Fibroblast of lung (primary cell): ENCODE measurements around the gene C5AR1. TPM values are rescaled to one million over a fixed set of nuclear protein-coding genes. Genes with fewer than 3 reads are reported as not detected.

Source experiments
- DNase-seq, 2 donors: peaks; one replicate each; pipeline versions ENCODE4 v3.0.0 to v3.0.0-alpha.2; 2010; ENCODE audit warnings: low read depth in 2 of 2
- H2AFZ ChIP-seq: 2 replicates; pipeline ENCODE4 v1.5.1; 2012; ENCODE audit warnings: low read length, control low read depth, inconsistent platforms
- H3K27ac ChIP-seq: 2 replicates; pipeline ENCODE4 v1.5.1; 2011; ENCODE audit warnings: low read length, control low read depth; ENCODE audit not compliant: insufficient read depth
- H3K27me3 ChIP-seq: 2 replicates; pipeline ENCODE4 v1.5.1; 2011; ENCODE audit warnings: mild to moderate bottlenecking, low read length; ENCODE audit not compliant: control insufficient read depth, insufficient read depth
- H3K36me3 ChIP-seq: 2 replicates; pipeline ENCODE4 v1.5.1; 2011; ENCODE audit warnings: low read length; ENCODE audit not compliant: control insufficient read depth, insufficient read depth
- H3K4me1 ChIP-seq: 2 replicates; pipeline ENCODE4 v1.5.1; 2011; ENCODE audit warnings: low read length; ENCODE audit not compliant: control insufficient read depth, insufficient read depth; ENCODE audit errors: extremely low read depth
- H3K4me2 ChIP-seq: 2 replicates; pipeline ENCODE4 v1.5.1; 2011; ENCODE audit warnings: low read length, control low read depth; ENCODE audit not compliant: insufficient read depth; ENCODE audit errors: extremely low read depth
- H3K4me3 ChIP-seq, 4 experiments: fragments of 200-600 bp in 1 of 4; sonication (generic) in 1 of 4; replicated peaks in 1 of 4; 2 replicates each; pipeline ENCODE4 v1.5.1; 2011 to 2016; ENCODE audit warnings: low read length in 4 of 4, low read depth in 3 of 4, mild to moderate bottlenecking in 3 of 4, control low read depth in 2 of 4, inconsistent platforms in 1 of 4, mixed read lengths in 1 of 4; ENCODE audit not compliant: insufficient read depth in 1 of 4; ENCODE audit errors: control extremely low read depth in 1 of 4
- H3K79me2 ChIP-seq: 2 replicates; pipeline ENCODE4 v1.5.1; 2012; ENCODE audit warnings: mild to moderate bottlenecking, low read length, inconsistent platforms; ENCODE audit not compliant: control insufficient read depth, insufficient read depth
- H3K9ac ChIP-seq: 2 replicates; pipeline ENCODE4 v1.5.1; 2011; ENCODE audit warnings: mild to moderate bottlenecking, low read length, control low read depth; ENCODE audit not compliant: insufficient read depth
- H3K9me3 ChIP-seq: 2 replicates; pipeline ENCODE4 v1.5.1; 2012; ENCODE audit warnings: low read depth, low read length; ENCODE audit not compliant: control insufficient read depth, insufficient read depth
- H4K20me1 ChIP-seq: 2 replicates; pipeline ENCODE4 v1.5.1; 2011; ENCODE audit warnings: low read length; ENCODE audit not compliant: control insufficient read depth, insufficient read depth; ENCODE audit errors: extremely low read depth
- EZH2 ChIP-seq: IDR thresholded peaks from 2 replicates; pipeline ENCODE4 v1.5.1; 2012; ENCODE audit warnings: low read length, control low read depth, mild to moderate bottlenecking; ENCODE audit errors: missing control alignments
- polyA plus RNA-seq, 2 donors: library from polyadenylated mRNA; depleted of rRNA in 1 of 2; stranded (reverse) in 1 of 2; unstranded in 1 of 2; fragments of >200 nt; gene quantifications; 2 replicates each; pipeline ENCODE4 v1.2.1, GENCODE V29; 2011 to 2012; ENCODE audit warnings: missing spikeins in 1 of 2
- total RNA-seq: library from RNA; depleted of rRNA; stranded (reverse); fragments of >200 nt; gene quantifications from 2 replicates; pipeline ENCODE4 v1.2.1, GENCODE V29; 2014
- TF ChIP-seq, protein P1 (sequence below), 2 donors: IDR thresholded peaks in 1 of 2; conservative IDR thresholded peaks in 1 of 2; 1 replicate in 1 of 2; 2 replicates in 1 of 2; pipeline ENCODE4 v1.5.1; 2011 to 2012; ENCODE audit warnings: low read length in 2 of 2, control low read depth in 1 of 2, inconsistent platforms in 1 of 2, low read depth in 1 of 2, mild to moderate bottlenecking in 1 of 2

C5AR1 gene
- total and polyA plus RNA-seq, 2 donors (not counting 1 experiment from before 2014, with no cell fraction given): 0.33 to 0.81 TPM

DNA sequence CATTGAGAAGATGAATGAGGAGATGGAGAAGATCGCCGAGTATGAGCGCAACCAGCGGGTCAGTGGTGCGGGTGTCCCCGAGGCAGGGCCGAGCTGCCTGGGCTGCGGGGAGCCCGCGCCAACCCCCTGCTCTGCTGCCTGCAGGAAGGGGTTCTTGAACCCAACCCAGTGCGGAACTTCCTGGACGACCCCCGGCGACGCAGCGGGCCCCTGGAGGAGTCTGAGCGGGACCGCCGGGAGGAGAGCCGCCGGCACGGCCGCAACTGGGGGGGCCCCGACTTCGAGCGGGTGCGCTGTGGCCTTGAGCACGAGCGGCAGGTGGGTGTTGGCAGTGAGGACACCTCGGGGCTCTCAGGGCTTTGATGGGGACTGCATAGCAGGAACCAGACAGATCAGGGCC is 45.0 kb upstream of the C5AR1 start:
- no peaks in the 10 kb centered on the region for H4K20me1 ChIP-seq
- DNase-seq: no peak
- TF ChIP-seq, protein P1, sequence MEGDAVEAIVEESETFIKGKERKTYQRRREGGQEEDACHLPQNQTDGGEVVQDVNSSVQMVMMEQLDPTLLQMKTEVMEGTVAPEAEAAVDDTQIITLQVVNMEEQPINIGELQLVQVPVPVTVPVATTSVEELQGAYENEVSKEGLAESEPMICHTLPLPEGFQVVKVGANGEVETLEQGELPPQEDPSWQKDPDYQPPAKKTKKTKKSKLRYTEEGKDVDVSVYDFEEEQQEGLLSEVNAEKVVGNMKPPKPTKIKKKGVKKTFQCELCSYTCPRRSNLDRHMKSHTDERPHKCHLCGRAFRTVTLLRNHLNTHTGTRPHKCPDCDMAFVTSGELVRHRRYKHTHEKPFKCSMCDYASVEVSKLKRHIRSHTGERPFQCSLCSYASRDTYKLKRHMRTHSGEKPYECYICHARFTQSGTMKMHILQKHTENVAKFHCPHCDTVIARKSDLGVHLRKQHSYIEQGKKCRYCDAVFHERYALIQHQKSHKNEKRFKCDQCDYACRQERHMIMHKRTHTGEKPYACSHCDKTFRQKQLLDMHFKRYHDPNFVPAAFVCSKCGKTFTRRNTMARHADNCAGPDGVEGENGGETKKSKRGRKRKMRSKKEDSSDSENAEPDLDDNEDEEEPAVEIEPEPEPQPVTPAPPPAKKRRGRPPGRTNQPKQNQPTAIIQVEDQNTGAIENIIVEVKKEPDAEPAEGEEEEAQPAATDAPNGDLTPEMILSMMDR (conservative IDR thresholded peaks at IDR 0.05 in 1 of 2, IDR thresholded peaks at IDR 0.05 in 1 of 2; ENCODE audit: low read depth in 1 of 2, low read length in 2 of 2): no peak
- no peak for TF ChIP-seq EZH2

DNA sequence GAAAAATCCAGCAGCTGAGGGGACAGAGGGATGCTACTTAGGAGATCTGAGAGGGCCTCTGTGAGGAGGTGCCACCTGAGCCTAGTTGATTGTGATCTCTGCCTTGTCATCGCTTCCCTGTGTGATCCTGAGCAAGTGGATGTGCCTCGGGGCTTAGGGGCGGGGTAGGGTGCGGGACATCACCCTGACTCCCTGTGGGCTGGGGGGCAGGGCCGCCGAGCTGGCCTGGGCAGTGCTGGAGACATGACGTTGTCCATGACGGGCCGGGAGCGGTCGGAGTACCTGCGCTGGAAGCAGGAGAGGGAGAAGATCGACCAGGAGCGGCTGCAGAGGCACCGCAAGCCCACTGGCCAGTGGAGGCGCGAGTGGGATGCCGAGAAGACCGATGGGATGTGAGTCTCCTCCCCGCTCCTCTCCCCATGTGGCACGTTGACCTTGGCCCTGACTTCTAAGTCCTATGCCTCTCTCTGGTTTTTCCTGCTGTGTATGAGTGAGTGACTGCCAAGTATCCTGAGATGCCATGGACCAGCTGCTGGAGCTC is 43.2 kb upstream of the C5AR1 start:
- Histone ChIP-seq H3K79me2 (no peaks in the 10 kb centered on the region), H4K20me1 (no peaks in the 10 kb centered on the region)

More for the DNA sequence above, 45.0 kb upstream of the C5AR1 start:
- Histone ChIP-seq H3K4me2 (no peak overlapping the region), H3K9me3 (no peaks in the 10 kb centered on the region), H3K36me3 (peaks cover 23% of the 10 kb centered on the region), H3K27me3 (no peaks in the 10 kb centered on the region), H3K79me2 (peaks cover 1% of the 10 kb centered on the region), H3K4me1 (no peaks in the 10 kb centered on the region), H3K27ac (no peak overlapping the region), H3K4me3 (no peak overlapping the region), H3K9ac (no peak overlapping the region), H2AFZ (no peak overlapping the region)

GRCh38 chr19:47267350-47267759 is 42.3 kb upstream of the C5AR1 start:
- no peak overlapping the region for H2AFZ ChIP-seq
- no peak overlapping the region for H3K9ac ChIP-seq
- no peaks in the 10 kb centered on the region for H4K20me1 ChIP-seq
- peaks cover 16% of the 10 kb centered on the region for H3K36me3 ChIP-seq
- H3K4me3 ChIP-seq: no peak overlapping the region
- TF ChIP-seq, protein P1 (conservative IDR thresholded peaks at IDR 0.05 in 1 of 2, IDR thresholded peaks at IDR 0.05 in 1 of 2; ENCODE audit: low read depth in 1 of 2, low read length in 2 of 2): no peak
- TF ChIP-seq EZH2: no peak
- no peaks in the 10 kb centered on the region for H3K4me1 ChIP-seq
- no peaks in the 10 kb centered on the region for H3K79me2 ChIP-seq
- H3K27ac ChIP-seq: no peak overlapping the region
- DNase-seq: no peak
- H3K27me3 ChIP-seq: no peaks in the 10 kb centered on the region
- no peaks in the 10 kb centered on the region for H3K9me3 ChIP-seq
- H3K4me2 ChIP-seq: no peak overlapping the region

More for the DNA sequence above, 43.2 kb upstream of the C5AR1 start:
- H3K4me3 ChIP-seq: no peak overlapping the region
- no peak for TF ChIP-seq EZH2
- TF ChIP-seq, protein P1 (conservative IDR thresholded peaks at IDR 0.05 in 1 of 2, IDR thresholded peaks at IDR 0.05 in 1 of 2; ENCODE audit: low read depth in 1 of 2, low read length in 2 of 2): no peak
- H3K27me3 ChIP-seq: no peaks in the 10 kb centered on the region
- no peaks in the 10 kb centered on the region for H3K9me3 ChIP-seq
- no peak overlapping the region for H2AFZ ChIP-seq
- no peak overlapping the region for H3K9ac ChIP-seq
- H3K36me3 ChIP-seq: peaks cover 16% of the 10 kb centered on the region
- H3K27ac ChIP-seq: no peak overlapping the region
- H3K4me1 ChIP-seq: no peaks in the 10 kb centered on the region
- no peak overlapping the region for H3K4me2 ChIP-seq
- DNase-seq: peak in 1 of 2 donors; percentile 32
